ENCODE measurements around the gene CDH4. TPM values are rescaled to one million over a fixed set of nuclear protein-coding genes. Genes with fewer than 3 reads are reported as not detected.

CDH4 gene
- total RNA-seq, 1 experiment from 2014 or later, result not detected

DNA sequence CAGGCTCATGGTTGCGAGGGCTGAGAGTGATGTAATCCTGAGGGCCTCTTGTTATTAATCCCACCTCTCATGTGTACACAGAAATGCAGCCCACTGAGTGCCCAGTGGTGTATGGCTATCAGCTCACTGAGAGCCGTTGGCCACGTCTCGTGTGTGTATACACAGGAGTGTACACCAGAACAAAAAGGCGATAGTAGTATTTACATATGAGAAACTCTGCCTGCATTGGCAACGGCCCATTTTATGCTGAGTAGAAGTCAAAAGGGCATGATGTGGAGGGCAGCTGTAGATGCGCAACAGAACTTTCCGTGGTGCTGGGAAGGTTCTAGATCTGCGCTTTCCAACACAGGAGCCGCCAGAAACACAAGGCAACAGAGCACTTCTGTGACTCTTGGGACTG lies 28.9 kb upstream of the CDH4 start:
- intact Hi-C loops (cut with micrococcal nuclease; ENCODE audit: unreplicated experiment) (no loop called here), in situ Hi-C loops (cut with HindIII; ENCODE audit: low pct_unique_long_range_greater_than_20kb, low sequenced_read_pairs) (no loop called here)
- Histone ChIP-seq H3K4me3 (ENCODE audit: low read depth in 2 of 2, low read length in 2 of 2) (no peak overlapping the region), H3K27ac (ENCODE audit: low read length) (no peak overlapping the region), H3K9me3 (ENCODE audit: control insufficient read depth, insufficient read depth, low read depth, low read length) (no peaks in the 10 kb centered on the region), H3K36me3 (ENCODE audit: control insufficient read depth, insufficient read depth, low read length) (no peaks in the 10 kb centered on the region), H3K27me3 (ENCODE audit: control insufficient read depth, insufficient read depth, low read length) (no peaks in the 10 kb centered on the region), H3K4me1 (ENCODE audit: control insufficient read depth, insufficient read depth, low read length) (no peaks in the 10 kb centered on the region)
- POLR2A ChIA-PET, result no interaction called here
- TF ChIP-seq CTCF (IDR thresholded peaks at IDR 0.05) (no peak), REST (IDR thresholded peaks at IDR 0.05; ENCODE audit: insufficient read depth in 1 of 2, low read depth in 2 of 2, low read length in 1 of 2) (no peak), POLR2AphosphoS5 (IDR thresholded peaks at IDR 0.05; ENCODE audit: low read depth, low read length) (no peak), SIN3A (IDR thresholded peaks at IDR 0.05; ENCODE audit: borderline replicate concordance, insufficient read depth, low read depth, low read length) (no peak)
- ATAC-seq, result no peak
- DNase-seq (ENCODE audit: low read depth, low spot score), result no peak
- CTCF ChIA-PET, result no interaction called here
- BruUV-seq (replicated peaks), result no TSS peak

DNA sequence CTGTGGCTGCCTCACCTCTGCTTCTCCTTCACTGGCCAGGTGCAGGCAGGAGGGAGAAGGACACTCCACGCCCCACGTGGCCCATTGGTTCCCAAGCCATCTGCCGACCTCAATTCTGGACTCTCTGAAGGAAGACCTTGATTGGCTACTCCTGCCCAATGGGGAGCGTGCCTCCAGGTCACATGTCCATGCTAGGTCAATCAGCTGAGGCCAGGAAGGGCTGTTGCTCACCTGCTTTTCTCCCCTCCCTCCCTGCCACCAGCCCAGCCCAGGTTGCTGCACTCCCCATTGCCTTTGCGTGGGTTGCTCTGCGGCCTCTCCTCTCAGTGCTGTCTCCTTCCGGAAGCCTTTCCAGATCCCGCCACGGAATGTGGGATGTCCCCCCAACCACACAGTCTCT lies 21.9 kb upstream of the CDH4 start:
- in situ Hi-C loops (cut with HindIII; ENCODE audit: low pct_unique_long_range_greater_than_20kb, low sequenced_read_pairs), result no loop called here
- no TSS peak for BruUV-seq (replicated peaks)
- no peak for TF ChIP-seq REST (IDR thresholded peaks at IDR 0.05; ENCODE audit: insufficient read depth in 1 of 2, low read depth in 2 of 2, low read length in 1 of 2)

More for the DNA sequence above, 21.9 kb upstream of the CDH4 start:
- ChIA-PET POLR2A (no interaction called here), CTCF (interaction anchor here (0.6 kb wide), 1 partner anchor 33 kb away, joined by 5 read pairs; no protein-coding TSS in a partner anchor)
- Histone ChIP-seq H3K4me3 (ENCODE audit: low read depth in 2 of 2, low read length in 2 of 2) (no peak overlapping the region), H3K9me3 (ENCODE audit: control insufficient read depth, insufficient read depth, low read depth, low read length) (no peaks in the 10 kb centered on the region), H3K27me3 (ENCODE audit: control insufficient read depth, insufficient read depth, low read length) (no peaks in the 10 kb centered on the region), H3K27ac (ENCODE audit: low read length) (no peak overlapping the region), H3K4me1 (ENCODE audit: control insufficient read depth, insufficient read depth, low read length) (no peaks in the 10 kb centered on the region), H3K36me3 (ENCODE audit: control insufficient read depth, insufficient read depth, low read length) (no peaks in the 10 kb centered on the region)
- DNase-seq (ENCODE audit: low read depth, low spot score) (no peak), ATAC-seq (no peak)
- intact Hi-C loops (cut with micrococcal nuclease; ENCODE audit: unreplicated experiment), result no loop called here
